K562 (cell line): Measurements from ENCODE around the gene IL17D. TPM values are rescaled to one million over a fixed set of nuclear protein-coding genes. Genes with fewer than 3 reads are reported as not detected.

ENCODE experiments used
- MGA ChIP-seq: fragments of 450-650 bp; IDR thresholded peaks from 2 replicates; pipeline ENCODE4 v1.6.1; 2016; ENCODE audit warnings: mild to moderate bottlenecking, moderate library complexity
- PHB ChIP-seq: fragments of 250-450 bp; sonication (Bioruptor Pico); IDR thresholded peaks from 2 replicates; pipeline ENCODE4 v1.5.0; 2021
- polyA plus RNA-seq, 8 experiments: library from polyadenylated mRNA; depleted of rRNA in 4 of 8; stranded (reverse) in 5 of 8; unstranded in 3 of 8; fragments of >200 nt; fragmentation: Nextera tagmentation in 2 of 8; fragmentation: Illumina TruSeq in 1 of 8; extraction: Ambion mirVana in 2 of 8; extraction: Trizol in 1 of 8; gene quantifications; 2 replicates each; pipeline versions ENCODE4 v1.2.1 to v1.2.3, GENCODE V29; 2011 to 2014; ENCODE audit warnings: inconsistent platforms in 1 of 8, missing spikeins in 1 of 8
- total RNA-seq, 7 experiments: library from RNA; depleted of rRNA in 6 of 7; stranded (reverse); fragments of >200 nt in 6 of 7; fragmentation: Illumina TruSeq in 2 of 7; extraction: Trizol in 2 of 7; gene quantifications; 2 replicates each; pipeline versions ENCODE4 v1.2.1 to v1.2.3, GENCODE V29; 2011 to 2021; ENCODE audit warnings: low replicate concordance in 1 of 7

Gene IL17D
- total and polyA plus RNA-seq, 9 of the 15 experiments (the other 6 are each of a cell fraction or from before 2014, with no cell fraction given), result 0.04 to 0.55 (median 0.13) TPM; not detected in 4

GRCh38 chr13:20769091-20769490, 65.6 kb downstream of the IL17D start (continued):
- TF ChIP-seq MGA (no peak), PHB (CRISPR knock-in tag) (no peak)
- TF ChIP-seq, all 486 proteins: peak for 0
